HG03175 (cell line): Measurements from ENCODE around the gene CTBP2.
A peak's percentile ranks its signal among the peaks of the same experiment; 100 is the strongest.

Experiments used
- ATAC-seq: cut with Tn5 transposase; IDR thresholded peaks from one replicate; pipeline ENCODE4 v1.9.1; 2021; ENCODE audit warnings: mild to moderate bottlenecking, moderate library complexity; ENCODE audit not compliant: unreplicated experiment

CTBP2 gene

GRCh38 chr10:125159932-125160855, at the start of gene CTBP2:
Gene CTBP2, minus strand, starts transcription at chr10:125160563.
- no peak for ATAC-seq

- ATAC-seq = no peak
These were observed 49.4 kb upstream of the CTBP2 start for GRCh38 chr10:125209591-125210355.

GRCh38 chr10:125208854-125209565, 48.6 kb upstream of the CTBP2 start:
- no peak for ATAC-seq

DNA sequence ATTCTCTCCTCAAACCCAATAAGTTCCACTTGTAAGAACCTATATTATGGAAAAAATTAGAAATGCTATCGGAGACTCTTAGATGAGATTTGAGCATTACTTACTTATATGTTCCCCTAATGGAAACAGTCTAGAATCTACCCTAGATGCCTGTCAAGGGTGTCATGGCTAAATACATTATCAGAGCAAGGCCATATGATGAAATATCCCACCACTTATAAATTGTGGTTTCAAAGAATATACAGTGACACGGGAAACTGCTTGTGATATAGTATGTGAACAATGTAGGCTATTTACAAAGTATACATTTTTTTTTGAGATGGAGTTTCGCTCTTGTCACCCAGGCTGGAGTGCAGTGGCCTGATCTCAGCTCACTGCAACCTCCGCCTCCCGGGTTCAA, 46.3 kb upstream of the CTBP2 start:
- ATAC-seq = no peak

DNA sequence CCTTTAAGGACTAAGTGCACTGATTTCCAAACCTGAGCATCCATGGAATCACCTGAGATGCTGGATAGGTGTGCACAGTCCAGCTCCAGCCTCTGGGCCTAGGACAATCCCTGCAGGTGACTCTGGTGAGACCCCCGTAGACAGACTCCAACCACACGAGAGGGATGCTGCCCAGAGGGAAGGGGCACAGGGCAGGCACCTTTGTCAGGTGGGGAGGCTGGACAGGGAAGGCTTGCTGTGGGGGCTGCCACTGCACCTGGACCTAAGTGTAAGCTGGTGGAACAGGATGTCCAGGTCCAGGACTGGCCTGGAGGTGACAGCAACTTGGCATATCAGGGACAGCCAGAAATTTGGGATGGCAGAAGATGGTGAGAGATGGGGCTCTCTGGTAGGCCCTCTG, 45.1 kb upstream of the CTBP2 start:
- no peak for ATAC-seq

- no peak for ATAC-seq
These were observed 44.0 kb upstream of the CTBP2 start for GRCh38 chr10:125204400-125204799.

DNA sequence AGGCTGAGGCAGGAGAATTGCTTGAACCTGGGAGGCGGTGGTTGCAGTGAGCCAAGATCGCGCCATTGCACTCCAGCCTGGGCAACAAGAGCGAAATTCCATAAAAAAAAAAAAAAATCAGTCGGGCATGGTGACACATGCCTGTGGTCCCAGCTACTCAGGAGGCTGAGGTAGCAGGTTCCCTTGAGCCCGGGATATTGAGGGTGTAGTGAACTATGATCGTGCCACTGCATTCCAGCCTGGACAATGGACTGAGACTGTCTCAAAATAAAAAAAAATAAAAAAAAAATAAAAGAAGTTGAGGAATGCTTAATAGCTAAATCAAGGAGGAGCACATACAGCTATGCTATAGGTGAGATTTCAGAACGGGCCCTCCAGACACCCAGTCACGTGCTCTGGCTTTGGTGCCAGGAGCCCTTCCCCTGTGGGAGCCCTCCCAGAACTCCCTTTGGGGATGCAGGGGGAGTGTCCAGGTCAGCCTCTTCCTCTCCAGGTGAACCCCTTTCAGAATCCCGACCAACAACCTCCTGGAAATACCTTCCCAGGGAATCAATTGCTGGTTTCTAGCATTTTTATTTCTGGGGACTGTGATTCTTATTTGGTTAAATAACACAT, 42.9 kb upstream of the CTBP2 start:
- ATAC-seq = no peak

DNA sequence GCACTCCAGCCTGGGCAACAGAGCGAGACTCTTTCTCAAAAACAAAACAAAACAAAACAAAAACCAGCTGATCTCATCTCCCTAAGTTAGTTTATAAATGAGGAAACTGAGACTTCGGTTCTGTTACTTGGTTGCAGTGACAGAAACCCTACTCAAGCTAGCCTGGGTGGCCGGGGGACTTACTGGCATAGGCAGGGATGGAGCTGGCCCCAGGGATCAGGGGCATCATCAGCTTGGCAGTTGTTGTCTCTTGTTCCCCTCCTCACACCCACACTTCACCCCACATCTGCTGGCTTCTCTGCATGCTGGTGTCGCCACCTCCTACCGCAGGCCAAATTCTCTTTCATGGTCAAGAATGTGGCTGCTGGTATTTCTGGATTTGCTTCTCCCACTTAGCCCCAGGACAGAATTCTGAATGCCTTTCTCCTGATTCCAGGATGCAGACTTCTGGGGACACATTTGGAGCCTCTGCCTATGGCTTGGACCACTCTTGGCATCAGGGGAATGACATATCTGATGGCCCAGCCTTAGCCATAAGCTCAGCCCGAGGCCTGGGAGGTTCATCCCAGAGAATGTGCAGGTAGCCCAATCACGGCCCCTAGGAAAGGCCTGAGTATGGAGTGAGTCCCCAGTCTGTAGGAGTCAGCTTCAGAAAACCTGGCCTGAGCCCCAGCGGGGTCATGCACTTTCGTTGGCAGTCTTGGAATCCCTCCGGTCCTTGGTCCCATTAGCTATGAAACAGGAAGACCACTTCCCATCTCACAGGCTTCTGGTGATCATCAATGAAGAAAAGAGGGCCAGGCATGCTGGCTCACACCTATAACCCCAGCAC, 41.6 kb upstream of the CTBP2 start:
- no peak for ATAC-seq

GRCh38 chr10:125201108-125201524, 40.8 kb upstream of the CTBP2 start:
- peak; percentile 92 for ATAC-seq

DNA sequence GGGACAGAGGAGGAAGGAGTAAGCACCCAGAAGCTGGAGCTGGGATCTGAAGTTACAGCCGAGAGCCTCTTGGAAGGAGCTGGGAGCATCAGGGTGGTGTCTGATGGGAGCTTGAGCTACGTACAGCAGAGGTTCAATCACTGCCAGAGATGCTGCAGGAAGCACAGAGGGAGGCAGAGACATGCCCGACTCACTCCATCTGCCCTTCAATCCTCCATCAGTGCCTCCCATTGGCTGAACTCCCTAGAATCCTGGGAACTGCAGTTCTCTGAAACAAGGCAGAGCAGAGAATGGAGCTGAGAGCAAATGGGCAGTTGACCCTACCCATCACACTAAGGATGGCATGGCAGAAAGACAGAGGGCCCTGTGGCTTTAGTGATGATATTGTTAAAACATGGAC, 40.0 kb upstream of the CTBP2 start:
- no peak for ATAC-seq

DNA sequence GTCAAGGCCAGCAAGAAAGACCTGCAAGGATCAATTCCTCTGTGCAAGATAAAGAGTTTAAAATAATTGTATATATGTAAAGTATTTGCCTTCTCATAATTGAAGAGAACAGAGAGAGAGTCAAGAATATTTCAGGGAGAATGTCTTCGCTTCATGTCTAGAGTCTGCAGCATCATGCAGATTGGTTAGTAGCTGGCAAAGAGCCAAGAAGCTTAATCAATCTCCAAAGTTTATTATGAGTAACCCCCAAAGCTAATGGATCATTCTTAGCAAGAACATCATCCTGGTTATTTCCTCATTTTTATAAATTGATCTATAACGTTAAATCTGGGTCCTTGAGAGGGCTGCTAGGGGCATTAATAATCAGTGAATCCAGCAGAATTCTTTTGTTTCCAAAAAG, 38.9 kb upstream of the CTBP2 start:
- ATAC-seq = no peak

DNA sequence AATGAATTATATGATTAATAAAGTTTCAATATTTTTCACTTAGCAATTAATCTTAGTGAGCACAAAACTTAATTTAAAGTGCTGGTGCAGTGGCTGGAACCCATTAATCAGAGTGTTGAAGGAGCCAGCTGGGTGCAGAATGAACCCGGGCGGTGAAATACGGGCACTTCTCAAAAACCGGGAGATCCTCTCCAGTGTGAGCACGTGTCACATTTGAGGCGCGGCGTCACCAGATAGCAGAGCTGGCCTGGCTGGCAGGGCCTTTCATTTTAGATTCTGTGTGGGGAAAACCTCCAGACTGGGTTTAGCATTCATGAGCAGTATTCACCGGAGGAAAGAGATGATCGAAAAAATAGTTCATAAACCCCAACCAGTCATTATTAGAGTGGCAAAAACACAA, 34.5 kb upstream of the CTBP2 start:
- ATAC-seq = no peak

GRCh38 chr10:125193306-125193877, 33.0 kb upstream of the CTBP2 start:
- no peak for ATAC-seq

GRCh38 chr10:125192620-125193019, 32.3 kb upstream of the CTBP2 start:
- ATAC-seq = no peak

GRCh38 chr10:125192005-125192404, 31.6 kb upstream of the CTBP2 start:
- ATAC-seq = no peak

DNA sequence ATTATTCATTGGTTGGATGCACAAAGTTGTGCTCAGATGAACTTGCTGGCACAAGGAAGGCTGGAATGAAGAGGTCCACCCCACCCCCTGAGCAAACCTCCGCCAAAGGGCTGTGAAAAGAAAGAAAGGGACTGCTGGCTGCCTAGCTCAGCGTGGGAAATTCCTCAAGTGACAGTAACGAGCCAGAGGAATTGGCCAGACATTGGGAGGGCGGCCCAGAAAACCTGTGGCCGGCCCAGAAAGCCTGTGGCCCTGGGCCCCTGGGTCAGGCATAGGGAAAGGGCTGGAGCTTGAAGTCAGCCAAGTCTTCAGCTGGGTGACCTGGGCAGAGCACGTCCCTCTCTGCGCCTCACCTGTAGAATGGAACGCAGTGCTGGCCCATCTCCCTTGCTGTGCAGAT, 30.6 kb upstream of the CTBP2 start:
- no peak for ATAC-seq

GRCh38 chr10:125190414-125190813, 30.1 kb upstream of the CTBP2 start:
- no peak for ATAC-seq

GRCh38 chr10:125189162-125189561, 28.8 kb upstream of the CTBP2 start:
- ATAC-seq = no peak

DNA sequence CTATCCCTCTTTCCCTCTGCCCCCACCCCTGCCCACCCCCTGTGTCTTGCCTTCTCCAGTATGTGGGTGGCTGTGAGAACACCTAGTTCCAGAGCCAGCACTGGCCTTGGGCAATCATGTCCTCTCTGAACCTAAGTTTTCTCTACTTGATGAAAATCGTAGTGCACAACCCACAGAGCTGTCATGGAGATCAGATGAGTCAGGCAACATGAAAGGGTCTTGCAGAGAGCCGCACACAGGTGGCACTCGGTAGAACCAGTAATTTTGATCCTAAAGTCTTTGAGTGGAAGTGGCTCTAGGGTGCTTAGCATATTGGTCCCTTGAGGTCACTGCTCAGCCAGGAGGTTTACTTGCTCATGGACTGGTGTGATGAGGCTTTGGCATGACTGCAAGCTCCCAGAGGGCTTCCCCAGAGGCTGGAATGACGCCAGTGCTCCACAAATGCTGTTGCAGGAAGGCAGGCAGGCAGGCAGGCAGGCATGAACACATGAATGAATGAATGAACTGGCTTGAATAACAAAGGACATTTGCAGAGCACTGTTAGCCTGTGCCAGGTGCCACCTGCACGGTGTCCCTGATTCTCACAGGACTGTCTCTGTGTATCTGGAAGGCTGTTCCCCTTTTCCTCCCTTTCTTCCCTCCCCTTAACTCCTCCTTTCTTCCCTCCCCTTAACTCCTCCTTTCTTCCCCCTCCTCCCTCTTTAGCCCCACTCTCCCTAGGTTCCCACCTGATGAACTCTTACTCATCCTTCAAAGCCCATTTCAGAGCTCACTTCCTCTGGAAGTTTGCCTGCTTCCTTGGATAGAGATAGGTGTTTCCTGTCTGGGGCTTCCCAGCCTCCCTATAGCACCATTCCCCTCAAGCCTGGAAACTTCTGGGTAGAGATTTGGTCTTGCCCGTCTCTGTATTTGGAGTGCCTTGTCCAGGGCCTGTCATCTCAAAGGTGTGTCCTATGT, 27.2 kb upstream of the CTBP2 start:
- no peak for ATAC-seq
